ENCODE measurements around the gene ACAP2.
A peak's percentile ranks its signal among the peaks of the same experiment; 100 is the strongest.
"Not testable (repeated sequence)": the region's sequence is repeated elsewhere in the genome, so short reads cannot be mapped to it uniquely, and the experiment has no call there.

Gene ACAP2

GRCh38 chr3:195443391-195443989 lies 670 bp upstream of the ACAP2 start:
- no peak for FAIRE-seq

GRCh38 chr3:195441992-195442572 lies 738 bp downstream of the ACAP2 start:
- no peak for FAIRE-seq
- no peak for DNase-seq (ENCODE audit: low spot score)

More at GRCh38 chr3:195443391-195443989, 670 bp upstream of the ACAP2 start:
- DNase-seq (ENCODE audit: low spot score) = no peak

GRCh38 chr3:195441476-195441991 lies 1.3 kb downstream of the ACAP2 start:
- DNase-seq (ENCODE audit: low spot score) (peak; percentile 48), FAIRE-seq (no peak)

GRCh38 chr3:195441051-195441450 lies 1.8 kb downstream of the ACAP2 start:
- no peak for FAIRE-seq

GRCh38 chr3:195440379-195440778 lies 2.4 kb downstream of the ACAP2 start:
- FAIRE-seq = no peak
- no peak for DNase-seq (ENCODE audit: low spot score)

More at GRCh38 chr3:195441051-195441450, 1.8 kb downstream of the ACAP2 start:
- DNase-seq (ENCODE audit: low spot score) = no peak

GRCh38 chr3:195438371-195438770 lies 4.4 kb downstream of the ACAP2 start:
- no peak for FAIRE-seq
- no peak for DNase-seq (ENCODE audit: low spot score)

GRCh38 chr3:195425849-195426248 lies 17.0 kb downstream of the ACAP2 start:
- DNase-seq (ENCODE audit: low spot score) (no peak), FAIRE-seq (no peak)

GRCh38 chr3:195423818-195424217 lies 19.0 kb downstream of the ACAP2 start:
- FAIRE-seq = no peak

GRCh38 chr3:195421400-195421799 lies 21.4 kb downstream of the ACAP2 start:
- DNase-seq (ENCODE audit: low spot score) (no peak), FAIRE-seq (no peak)

More at GRCh38 chr3:195423818-195424217, 19.0 kb downstream of the ACAP2 start:
- DNase-seq (ENCODE audit: low spot score) = no peak

- FAIRE-seq = peak; percentile 60
These were observed 26.0 kb downstream of the ACAP2 start for GRCh38 chr3:195416795-195417194.

GRCh38 chr3:195411836-195412235 lies 31.0 kb downstream of the ACAP2 start:
- no peak for FAIRE-seq

More at GRCh38 chr3:195416795-195417194, 26.0 kb downstream of the ACAP2 start:
- DNase-seq (ENCODE audit: low spot score) = peak; percentile 40

GRCh38 chr3:195410546-195410945 lies 32.3 kb downstream of the ACAP2 start:
- FAIRE-seq (no peak), DNase-seq (ENCODE audit: low spot score) (no peak)

More at GRCh38 chr3:195411836-195412235, 31.0 kb downstream of the ACAP2 start:
- no peak for DNase-seq (ENCODE audit: low spot score)

- no peak for FAIRE-seq
- DNase-seq (ENCODE audit: low spot score) = no peak
These were observed 35.0 kb downstream of the ACAP2 start for GRCh38 chr3:195407531-195408409.

- FAIRE-seq = no peak
- DNase-seq (ENCODE audit: low spot score) = no peak
These were observed 37.2 kb downstream of the ACAP2 start for GRCh38 chr3:195405651-195406050.

- no peak for DNase-seq (ENCODE audit: low spot score)
- FAIRE-seq = no peak
These were observed 38.9 kb downstream of the ACAP2 start for GRCh38 chr3:195403841-195404408.

GRCh38 chr3:195403244-195403643 lies 39.6 kb downstream of the ACAP2 start:
- DNase-seq (ENCODE audit: low spot score) (no peak), FAIRE-seq (no peak)

- no peak for DNase-seq (ENCODE audit: low spot score)
- no peak for FAIRE-seq
These were observed 40.9 kb downstream of the ACAP2 start for GRCh38 chr3:195401943-195402342.

- not testable (repeated sequence) for DNase-seq (ENCODE audit: low spot score); FAIRE-seq
These were observed 44.4 kb downstream of the ACAP2 start for GRCh38 chr3:195398460-195398859.

GRCh38 chr3:195397524-195397923 lies 45.3 kb downstream of the ACAP2 start:
- no peak for DNase-seq (ENCODE audit: low spot score)
- FAIRE-seq = no peak

- DNase-seq (ENCODE audit: low spot score) (no peak), FAIRE-seq (no peak)
These were observed 47.5 kb downstream of the ACAP2 start for GRCh38 chr3:195395208-195395816.

GRCh38 chr3:195394700-195395099 lies 48.1 kb downstream of the ACAP2 start:
- no peak for DNase-seq (ENCODE audit: low spot score)
- no peak for FAIRE-seq
